Brain microvascular endothelial cell (primary cell): ENCODE results near the gene LOXL1.
"Not testable (repeated sequence)": the region's sequence is repeated elsewhere in the genome, so short reads cannot be mapped to it uniquely, and the experiment has no call there.

ENCODE experiments used
- DNase-seq: peaks from one replicate; pipeline ENCODE4 v3.0.0-alpha.2; 2020
- H3K27ac ChIP-seq: fragments of 250-450 bp; sonication (Bioruptor Pico); 2 replicates; pipeline ENCODE4 v1.5.1; 2020; ENCODE audit warnings: mild to moderate bottlenecking, moderate library complexity
- H3K27me3 ChIP-seq: fragments of 250-450 bp; sonication (Bioruptor Pico); replicated peaks from 2 replicates; pipeline ENCODE4 v1.5.1; 2020; ENCODE audit warnings: mild to moderate bottlenecking
- H3K36me3 ChIP-seq: fragments of 250-450 bp; sonication (Bioruptor Pico); replicated peaks from 2 replicates; pipeline ENCODE4 v1.5.1; 2020; ENCODE audit warnings: mild to moderate bottlenecking
- H3K4me3 ChIP-seq: 2 replicates; pipeline ENCODE4 v1.5.1; 2011; ENCODE audit warnings: low read depth, mild to moderate bottlenecking, control low read depth, low read length, moderate library complexity
- in situ Hi-C: cut with HindIII; loops from 2 replicates; pipeline ENCODE4 v1.10.0; 2017; ENCODE audit warnings: low sequenced_read_pairs, low pct_ligation_motif_present
- TF ChIP-seq, protein P1 (sequence below): IDR thresholded peaks from 2 replicates; pipeline ENCODE4 v1.5.1; 2011; ENCODE audit warnings: low read depth, mild to moderate bottlenecking, moderate library complexity, low read length, control low read depth, inconsistent platforms; ENCODE audit errors: missing control alignments

Gene LOXL1

DNA sequence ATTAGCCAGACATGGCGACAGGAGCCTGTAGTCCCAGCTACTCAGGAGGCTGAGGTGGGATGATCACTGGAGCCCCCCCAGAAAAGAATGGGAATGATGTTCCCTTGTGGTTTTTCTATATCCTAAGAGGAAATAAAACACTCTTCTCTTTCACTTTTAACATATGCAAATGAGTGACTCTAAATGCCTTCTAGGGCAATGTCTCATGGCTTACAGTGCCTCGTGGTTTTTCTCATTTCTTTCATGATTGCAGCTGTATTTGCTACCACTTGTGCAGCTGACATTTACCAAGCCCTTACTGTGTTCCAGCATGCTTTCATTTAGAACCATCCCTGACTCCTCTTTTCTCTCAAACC is 39.5 kb downstream of the LOXL1 start:
- Histone ChIP-seq H3K27me3 (no peaks in the 10 kb centered on the region), H3K4me3 (no peak overlapping the region), H3K36me3 (no peaks in the 10 kb centered on the region), H3K27ac (no peak overlapping the region)
- DNase-seq, result no peak
- in situ Hi-C loops, result no loop called here
- TF ChIP-seq, protein P1, sequence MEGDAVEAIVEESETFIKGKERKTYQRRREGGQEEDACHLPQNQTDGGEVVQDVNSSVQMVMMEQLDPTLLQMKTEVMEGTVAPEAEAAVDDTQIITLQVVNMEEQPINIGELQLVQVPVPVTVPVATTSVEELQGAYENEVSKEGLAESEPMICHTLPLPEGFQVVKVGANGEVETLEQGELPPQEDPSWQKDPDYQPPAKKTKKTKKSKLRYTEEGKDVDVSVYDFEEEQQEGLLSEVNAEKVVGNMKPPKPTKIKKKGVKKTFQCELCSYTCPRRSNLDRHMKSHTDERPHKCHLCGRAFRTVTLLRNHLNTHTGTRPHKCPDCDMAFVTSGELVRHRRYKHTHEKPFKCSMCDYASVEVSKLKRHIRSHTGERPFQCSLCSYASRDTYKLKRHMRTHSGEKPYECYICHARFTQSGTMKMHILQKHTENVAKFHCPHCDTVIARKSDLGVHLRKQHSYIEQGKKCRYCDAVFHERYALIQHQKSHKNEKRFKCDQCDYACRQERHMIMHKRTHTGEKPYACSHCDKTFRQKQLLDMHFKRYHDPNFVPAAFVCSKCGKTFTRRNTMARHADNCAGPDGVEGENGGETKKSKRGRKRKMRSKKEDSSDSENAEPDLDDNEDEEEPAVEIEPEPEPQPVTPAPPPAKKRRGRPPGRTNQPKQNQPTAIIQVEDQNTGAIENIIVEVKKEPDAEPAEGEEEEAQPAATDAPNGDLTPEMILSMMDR, result no peak

DNA sequence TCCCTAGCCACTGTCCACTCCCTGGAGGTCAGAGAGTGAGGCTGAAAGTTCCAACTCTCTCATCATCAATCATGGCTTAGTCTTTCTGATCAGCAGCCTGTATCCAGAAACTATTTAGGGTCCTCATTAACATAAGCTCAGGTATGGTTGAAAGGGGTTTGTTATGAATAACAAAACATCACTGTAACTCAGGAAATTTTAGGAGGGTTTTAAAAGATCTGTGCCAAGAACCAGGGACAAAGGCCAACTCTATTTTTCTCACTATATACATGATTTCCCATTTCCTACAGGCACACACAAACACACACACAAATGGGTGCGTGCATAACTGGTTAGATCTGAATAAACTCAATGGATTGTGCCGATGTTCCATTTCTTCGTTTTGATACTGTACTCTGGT is 42.2 kb downstream of the LOXL1 start:
- H3K27ac ChIP-seq, result no peak overlapping the region
- H3K36me3 ChIP-seq, result no peaks in the 10 kb centered on the region
- in situ Hi-C loops, result no loop called here
- H3K27me3 ChIP-seq, result no peaks in the 10 kb centered on the region
- DNase-seq, result no peak
- no peak overlapping the region for H3K4me3 ChIP-seq
- TF ChIP-seq, protein P1, result no peak

DNA sequence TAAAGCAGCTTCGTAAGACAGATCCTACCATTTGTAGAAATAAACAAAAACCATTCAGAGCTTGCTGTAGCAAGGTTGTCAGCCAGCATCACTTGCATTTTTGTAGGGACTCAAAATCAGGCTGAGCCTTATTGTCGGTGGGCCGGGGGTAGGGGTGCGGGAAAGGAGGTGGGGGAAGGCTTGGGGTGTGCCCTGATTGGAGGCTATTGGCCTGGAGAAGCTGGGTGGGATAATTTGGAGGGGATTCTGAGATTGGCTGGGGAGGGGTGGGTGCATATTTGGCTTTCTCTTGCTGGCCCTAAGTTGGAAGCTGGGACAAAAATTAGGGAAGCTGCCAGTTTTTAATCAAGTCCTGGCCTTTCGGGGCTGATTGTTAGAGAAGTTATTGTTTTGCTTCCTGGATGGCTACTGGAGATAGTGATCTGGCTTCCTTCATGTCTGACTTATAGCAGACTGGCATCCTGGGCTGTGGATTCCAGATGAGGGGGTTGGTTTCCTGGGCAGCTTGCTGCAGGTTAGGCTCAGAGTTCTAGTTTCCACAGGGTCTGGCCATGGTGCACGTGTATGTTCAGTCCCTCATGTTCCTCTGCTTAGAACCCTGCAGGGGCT is 43.0 kb downstream of the LOXL1 start:
- Histone ChIP-seq H3K27ac (no peak overlapping the region), H3K27me3 (no peaks in the 10 kb centered on the region), H3K4me3 (no peak overlapping the region), H3K36me3 (no peaks in the 10 kb centered on the region)
- TF ChIP-seq, protein P1, result no peak
- no peak for DNase-seq
- in situ Hi-C loops, result no loop called here

DNA sequence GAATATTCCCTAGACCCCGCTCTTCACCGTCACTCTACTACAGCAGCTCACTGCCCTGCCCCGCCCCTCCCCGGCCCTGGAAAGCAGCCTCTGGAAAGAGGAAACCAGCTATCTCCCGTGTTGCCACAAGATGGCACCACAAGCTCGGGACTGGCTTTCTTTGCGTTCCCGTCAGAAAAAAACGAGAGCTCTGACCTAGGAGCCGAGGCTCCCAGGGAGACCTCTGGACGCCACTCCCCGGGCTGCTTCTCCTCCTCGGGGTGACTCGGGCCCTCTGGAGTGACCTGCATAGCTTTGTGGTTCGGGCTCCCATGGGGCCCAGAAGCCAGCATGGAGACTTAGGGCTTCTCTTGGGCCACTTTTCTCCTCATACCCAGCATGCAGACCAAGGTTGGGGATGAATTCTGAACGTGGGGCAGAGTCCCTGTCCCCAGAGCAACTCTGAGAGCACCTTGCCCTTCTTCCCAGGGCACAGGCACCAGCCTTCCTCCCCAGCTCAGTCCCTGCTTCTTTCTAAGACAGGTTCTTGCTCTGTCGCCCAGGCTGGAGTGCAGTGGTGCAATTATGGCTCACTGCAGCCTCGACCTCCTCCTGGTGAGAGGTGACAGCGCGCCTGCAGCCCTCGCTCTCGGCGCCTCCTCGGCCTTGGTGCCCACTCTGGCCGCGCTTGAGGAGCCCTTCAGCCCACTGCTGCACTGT is 46.9 kb downstream of the LOXL1 start:
- in situ Hi-C loops, result no loop called here
- Histone ChIP-seq H3K27ac (no peak overlapping the region), H3K36me3 (no peaks in the 10 kb centered on the region), H3K4me3 (peak overlapping the region; percentile 9), H3K27me3 (no peaks in the 10 kb centered on the region)
- DNase-seq, result peak; percentile 79
- TF ChIP-seq, protein P1, result peak; percentile 95

DNA sequence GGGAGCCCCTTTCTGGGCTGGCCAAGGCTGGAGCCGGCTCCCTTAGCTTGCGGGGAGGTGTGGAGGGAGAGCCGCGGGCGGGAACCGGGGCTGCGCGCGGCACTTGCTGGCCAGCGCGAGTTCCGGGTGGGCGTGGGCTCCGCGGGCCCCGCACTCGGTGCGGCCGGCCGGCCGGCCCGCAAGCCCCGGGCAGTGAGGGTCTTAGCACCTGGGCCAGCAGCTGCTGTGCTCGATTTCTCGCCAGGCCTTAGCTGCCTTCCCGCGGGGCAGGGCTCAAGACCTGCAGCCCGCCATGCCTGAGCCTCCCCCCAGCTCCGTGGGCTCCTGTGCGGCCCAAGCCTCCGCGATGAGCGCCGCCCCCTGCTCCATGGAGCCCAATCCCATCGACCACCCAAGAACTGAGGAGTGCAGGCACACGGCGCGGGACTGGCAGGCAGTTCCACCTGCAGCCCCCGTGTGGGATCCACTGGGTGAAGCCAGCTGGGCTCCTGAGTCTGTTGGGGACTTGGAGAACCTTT is 47.5 kb downstream of the LOXL1 start:
- H3K27ac ChIP-seq, H3K36me3 ChIP-seq, DNase-seq, in situ Hi-C loops, H3K4me3 ChIP-seq, H3K27me3 ChIP-seq: not testable (repeated sequence)

DNA sequence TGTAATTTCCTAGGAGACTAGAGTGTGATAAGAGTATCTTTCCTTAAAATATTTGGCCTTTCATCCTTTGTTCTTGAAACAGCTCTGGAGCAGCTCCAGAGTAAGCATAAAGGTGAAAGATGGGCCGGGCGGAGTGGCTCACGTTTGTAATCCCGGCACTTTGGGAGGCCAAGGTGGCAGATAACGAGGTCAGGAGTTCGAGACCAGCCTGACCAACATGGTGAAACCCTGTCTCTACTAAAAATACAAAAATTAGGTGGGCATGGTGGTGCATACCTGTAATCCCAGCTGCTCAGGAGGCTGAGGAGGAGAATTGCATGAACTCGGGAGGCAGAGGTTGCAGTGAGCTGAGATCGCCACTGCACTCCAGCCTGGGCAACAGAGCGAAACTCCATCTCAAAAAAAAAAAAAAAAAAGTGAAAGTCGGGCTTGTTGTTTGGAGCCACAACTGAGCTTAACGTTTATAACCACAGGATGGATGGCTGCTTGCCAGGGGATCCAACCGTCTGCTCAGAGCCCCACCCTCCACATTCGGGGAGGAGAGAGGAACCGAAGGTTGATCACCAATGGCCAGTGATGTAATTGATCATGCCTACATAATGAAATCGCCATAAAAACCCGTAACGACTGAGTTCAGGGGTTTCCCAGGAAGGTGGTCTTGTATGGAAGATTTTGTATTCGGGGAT is 49.3 kb downstream of the LOXL1 start:
- H3K4me3 ChIP-seq, H3K27me3 ChIP-seq, in situ Hi-C loops, H3K27ac ChIP-seq, DNase-seq, H3K36me3 ChIP-seq: not testable (repeated sequence)
